A549 treated with GW870086 at 1 μM for 4 hours (cell line): ENCODE measurements around the gene TERC. TPM values are rescaled to one million over a fixed set of nuclear protein-coding genes. Genes with fewer than 3 reads are reported as not detected.

ENCODE experiments used
- total RNA-seq: library from RNA; stranded (reverse); fragments of 200-300 nt; extraction: Qiagen RNA extraction; gene quantifications from 5 replicates; pipeline ENCODE4 v1.2.3, GENCODE V29; 2022; ENCODE audit warnings: low read depth

The TERC gene
- total RNA-seq, result not detected in 5 replicates

DNA sequence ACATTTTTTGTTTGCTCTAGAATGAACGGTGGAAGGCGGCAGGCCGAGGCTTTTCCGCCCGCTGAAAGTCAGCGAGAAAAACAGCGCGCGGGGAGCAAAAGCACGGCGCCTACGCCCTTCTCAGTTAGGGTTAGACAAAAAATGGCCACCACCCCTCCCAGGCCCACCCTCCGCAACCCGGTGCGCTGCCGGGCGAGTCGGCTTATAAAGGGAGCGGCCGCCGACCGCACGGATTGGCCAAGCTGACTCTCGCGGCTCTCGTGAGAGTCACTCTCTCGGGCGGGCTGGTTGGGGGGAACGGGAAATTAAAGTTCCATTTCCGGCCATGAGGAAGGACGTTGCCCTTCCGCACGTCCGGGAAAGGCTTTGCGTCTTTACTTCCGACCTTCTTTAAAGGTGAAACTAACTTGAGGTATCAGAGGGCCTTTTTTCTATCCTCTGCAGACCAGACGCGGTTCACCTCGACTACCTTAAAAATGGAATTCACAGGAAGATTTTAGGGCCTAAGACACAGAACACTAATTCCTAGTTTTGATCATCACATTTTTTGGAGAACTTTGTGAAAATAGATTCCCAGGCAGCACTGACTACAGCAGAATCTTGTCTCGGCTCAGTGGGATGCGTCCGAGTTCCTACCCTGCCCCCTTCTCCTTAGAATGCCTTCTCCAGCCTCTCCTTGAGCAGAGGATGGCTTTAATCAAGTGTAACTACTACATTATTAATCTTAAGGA, at the start of gene TERC:
Gene TERC (minus strand): TSS at position 179 of the 731 bp plus-strand sequence.

DNA sequence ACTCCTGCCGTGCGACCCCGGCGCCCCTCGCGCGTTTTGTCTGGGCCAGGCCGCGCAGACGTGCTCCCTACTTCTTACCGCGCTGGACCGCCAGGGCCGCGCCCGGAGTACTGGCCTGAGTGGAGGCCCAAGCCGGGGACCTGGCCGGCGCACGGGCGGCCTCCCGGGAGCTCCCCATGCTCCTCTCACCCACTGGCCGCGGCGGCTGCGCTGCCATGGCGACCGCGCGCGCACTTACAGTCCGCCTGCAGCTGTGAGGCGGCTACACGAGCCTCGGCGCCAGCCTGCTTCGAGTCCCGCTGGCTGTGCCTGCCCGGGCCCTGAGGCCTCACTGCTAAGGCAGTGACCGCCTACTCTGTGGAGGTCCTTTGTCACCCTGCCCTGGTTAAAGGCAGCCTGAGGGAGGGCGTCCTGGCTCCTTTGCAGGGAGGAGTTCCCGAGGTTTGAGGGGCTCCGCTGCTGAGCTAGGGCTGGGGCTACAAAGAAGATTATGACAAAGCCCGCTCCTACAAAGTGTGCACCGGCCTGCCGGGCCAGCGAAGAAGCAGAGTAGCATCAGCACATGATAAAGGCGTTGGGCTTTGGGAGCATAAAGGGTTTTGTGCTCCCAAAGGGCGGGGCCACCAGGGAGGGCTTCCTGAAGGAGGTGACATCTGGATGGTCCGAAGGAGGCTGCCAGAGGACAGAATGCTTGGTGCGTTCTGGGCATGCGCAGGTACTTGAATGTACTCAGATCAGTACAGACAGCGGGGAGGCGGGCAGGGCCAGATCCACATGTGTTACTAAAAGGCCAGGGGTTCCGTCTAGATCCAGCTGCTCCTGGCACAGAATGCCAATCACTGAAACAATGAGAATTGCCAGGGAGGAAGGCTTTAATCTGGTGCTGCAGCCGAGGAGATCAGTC, 47.7 kb upstream of the TERC start, which contains the start of the genes LRRC34 and LRRIQ4:
Gene LRRC34 (minus strand): TSS at position 573 of the 904 bp plus-strand sequence. CDS start 356 bp downstream, at position 217.
Gene LRRIQ4 (plus strand): TSS at position 539 of the 904 bp plus-strand sequence. CDS start 9,052 bp downstream, outside the sequence.

DNA sequence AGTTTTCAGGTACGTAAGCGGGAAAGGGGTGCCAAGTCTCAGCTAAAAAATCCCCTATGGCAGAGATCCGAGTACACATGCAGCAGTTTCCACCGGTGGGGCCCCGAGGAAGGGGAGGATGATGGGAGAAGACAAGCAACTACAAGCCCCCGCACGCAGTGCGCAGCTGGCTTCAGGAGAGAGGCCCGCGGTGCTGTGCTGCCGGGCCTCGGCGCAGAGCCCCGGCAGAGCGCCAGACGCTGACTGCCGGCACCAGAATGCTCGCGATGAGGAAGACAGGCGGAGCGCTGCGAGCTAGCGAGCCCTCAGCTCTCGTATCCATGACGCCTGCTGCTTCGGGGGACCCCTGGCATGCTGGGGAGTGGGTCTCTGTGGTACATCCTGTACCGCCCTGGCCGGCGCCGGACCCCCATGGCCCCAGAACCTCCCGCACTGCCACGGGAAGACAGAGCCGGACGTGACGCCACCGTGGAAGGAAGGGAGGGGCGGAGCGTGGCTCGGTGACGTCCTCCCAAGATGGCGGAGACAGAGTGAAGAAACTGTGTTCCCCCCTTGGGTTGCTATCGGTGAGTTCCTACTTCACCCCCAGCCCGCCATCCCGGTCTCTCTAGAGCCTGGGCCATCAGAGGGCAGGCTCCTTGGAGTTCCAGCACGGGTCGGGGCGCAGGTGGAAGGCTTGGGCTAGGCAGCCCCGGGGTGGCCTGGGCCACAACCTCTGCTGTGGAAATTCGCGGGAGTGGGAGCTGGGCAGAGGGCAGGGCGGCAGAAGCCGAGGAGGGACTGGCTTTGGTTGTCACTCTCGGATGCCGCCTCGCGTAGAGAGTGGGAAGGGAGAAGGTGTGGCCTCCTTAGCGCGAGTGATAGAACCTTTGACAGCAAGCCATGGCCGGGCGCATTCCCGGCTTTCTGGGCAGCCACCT, 8.3 kb upstream of the TERC start, which contains the start of gene MYNN:
Gene MYNN (plus strand): TSS at position 500 of the 920 bp plus-strand sequence. CDS start 900 bp downstream, outside the sequence.

DNA sequence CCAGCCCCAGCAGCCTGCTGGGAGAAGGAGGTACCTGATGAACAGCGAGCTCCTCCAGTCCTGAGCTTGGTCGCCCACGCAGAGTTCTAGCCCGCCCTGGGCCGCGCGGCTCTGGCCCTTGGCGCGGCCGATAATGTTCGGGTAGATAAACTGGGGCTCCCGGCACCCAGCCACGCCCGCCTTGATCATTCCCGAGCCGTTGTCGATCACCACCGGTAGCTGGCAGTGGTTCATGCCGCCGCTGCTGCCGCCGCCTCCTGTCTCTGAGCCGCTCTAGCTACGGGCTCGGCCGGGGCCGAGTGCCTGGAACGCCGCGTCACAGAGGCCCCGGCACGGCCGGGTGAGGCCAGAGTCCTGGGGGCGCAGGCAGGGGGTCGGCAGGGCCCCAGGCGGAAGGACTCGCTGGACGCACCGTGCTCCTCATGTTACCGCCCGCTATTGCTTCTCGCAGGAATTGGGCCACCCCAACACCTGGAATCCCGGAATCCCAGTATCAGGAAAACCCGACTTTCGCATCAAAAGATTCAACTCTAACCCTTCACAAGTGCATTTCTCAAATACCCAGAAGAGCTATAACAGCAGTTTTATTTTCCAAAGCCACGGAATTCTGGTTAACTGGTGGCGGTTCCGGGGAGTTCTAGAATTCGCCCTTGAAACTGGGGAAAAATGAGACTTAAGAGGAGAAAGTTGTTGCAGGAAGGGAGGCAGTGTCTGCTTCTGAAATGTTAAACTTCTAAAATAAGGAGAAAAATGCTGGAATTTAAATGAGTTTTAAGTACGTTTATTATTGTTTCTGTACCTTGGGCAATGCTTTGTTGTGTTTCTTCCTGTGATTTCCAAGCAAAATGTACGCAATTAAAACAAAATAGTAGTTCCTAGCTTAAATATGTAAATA, 4.7 kb upstream of the TERC start, which contains the start of gene ACTRT3:
Gene ACTRT3 (minus strand): TSS at position 275 of the 895 bp plus-strand sequence. CDS start 41 bp downstream, at position 234.

Other genes starting within 250 kb of the TERC start
- 0.05 to 0.17 TPM in 2 of 5 replicates, not detected in the others for gene MECOM, start 101.3 kb downstream of the TERC start, total RNA-seq
- 2.4 to 3.4 TPM (median 3.1 TPM) in 5 replicates for gene ACTRT3, start 4.5 kb upstream of the TERC start, total RNA-seq
- gene MYNN, start 8.3 kb upstream of the TERC start, total RNA-seq, result 8.5 to 10.9 TPM (median 9.1 TPM) in 5 replicates
- gene LRRIQ4, start 47.8 kb upstream of the TERC start, total RNA-seq, result not detected in 5 replicates
- gene LRRC34, start 47.8 kb upstream of the TERC start, total RNA-seq, result not detected in 5 replicates
- gene LRRC31, start 104.9 kb upstream of the TERC start, total RNA-seq, result not detected in 5 replicates
- not detected in 5 replicates for gene SAMD7, start 146.5 kb upstream of the TERC start, total RNA-seq
- gene SEC62, start 201.7 kb upstream of the TERC start, total RNA-seq, result 78.0 to 126 TPM (median 87.7 TPM) in 5 replicates